K562 (cell line): ENCODE data around the gene PTGIR. TPM values are rescaled to one million over a fixed set of nuclear protein-coding genes. Genes with fewer than 3 reads are reported as not detected.

Experiments used
- ATAC-seq: fragments of 200-7000 bp; cut with Tn5 transposase; 3 replicates; pipeline ENCODE4 v1.9.1; 2020; ENCODE audit warnings: moderate library complexity
- BruUV-seq: library from RNA; stranded (reverse); fragments of 400-500 nt; replicated peaks from 2 replicates; lab custom pipeline; 2021; lab: Mats Ljungman, UMichigan
- CTCF ChIA-PET: fragments of 300-600 bp; formaldehyde crosslinking; extraction: SDS; loops from one replicate; lab custom pipeline; 2021; ENCODE audit warnings: low intra/inter-chr PET ratio; lab: Yijun Ruan, JAX
- POLR2A ChIA-PET: fragments of 300-600, 350-650 bp; sonication (Branson Sonifier 250); formaldehyde crosslinking; extraction: SDS; loops from one replicate; lab custom pipeline; 2021; ENCODE audit warnings: antibody characterized with exemption, inconsistent platforms; lab: Yijun Ruan, JAX
- DNase-seq, 4 experiments: peaks; one replicate each; pipeline versions ENCODE4 v3.0.0 to v3.0.0-alpha.2; 2011 to 2018; ENCODE audit warnings: low spot score in 3 of 4, mixed read lengths in 3 of 4; ENCODE audit errors: extremely low read depth in 1 of 4
- FAIRE-seq: peaks from 2 replicates; lab custom pipeline; 2011; peaks lifted over from hg19 to GRCh38; lab: Jason Lieb, UNC
- H2AFZ ChIP-seq: 2 replicates; pipeline ENCODE4 v1.6.0; 2011; ENCODE audit warnings: low read depth, low read length, control low read depth, inconsistent platforms
- H3K27ac ChIP-seq: fragments of 200-600 bp; 3 replicates; pipeline ENCODE4 v1.8.0; 2011; ENCODE audit warnings: low read depth, mild to moderate bottlenecking, control low read depth, inconsistent platforms, low read length, moderate library complexity, mixed read lengths; ENCODE audit errors: extremely low read depth
- H3K27me3 ChIP-seq, 2 experiments: fragments of 300-600 bp in 1 of 2; 2 replicates in 1 of 2; 3 replicates in 1 of 2; pipeline versions ENCODE4 v1.6.0 to v1.8.0; 2011; ENCODE audit warnings: inconsistent platforms in 2 of 2, low read length in 2 of 2, mild to moderate bottlenecking in 1 of 2, mixed read lengths in 1 of 2, moderate library complexity in 1 of 2; ENCODE audit not compliant: control insufficient read depth in 2 of 2, insufficient read depth in 2 of 2
- H3K36me3 ChIP-seq: fragments of 300-600 bp; 3 replicates; pipeline ENCODE4 v1.8.0; 2011; ENCODE audit warnings: mild to moderate bottlenecking, low read length, inconsistent platforms; ENCODE audit not compliant: control insufficient read depth, insufficient read depth
- H3K4me1 ChIP-seq, 2 experiments: fragments of 200-600 bp in 1 of 2; replicated peaks in 1 of 2; 2 replicates in 1 of 2; 3 replicates in 1 of 2; pipeline versions ENCODE4 v1.5.1 to v1.8.0; 2011; ENCODE audit warnings: inconsistent platforms in 2 of 2, low read length in 2 of 2, mild to moderate bottlenecking in 1 of 2, mixed read lengths in 1 of 2, moderate library complexity in 1 of 2; ENCODE audit not compliant: control insufficient read depth in 2 of 2, insufficient read depth in 2 of 2
- H3K4me2 ChIP-seq: 2 replicates; pipeline ENCODE4 v1.6.1; 2011; ENCODE audit warnings: low read length, control low read depth, inconsistent platforms, mixed read lengths; ENCODE audit not compliant: insufficient read depth
- H3K4me3 ChIP-seq: fragments of 200-600 bp; sonication (generic), shearing (Covaris generic); 2 replicates; pipeline ENCODE4 v1.5.1; 2016; ENCODE audit warnings: control low read depth, inconsistent platforms
- H3K79me2 ChIP-seq: fragments of 200-600 bp; 3 replicates; pipeline ENCODE4 v1.8.0; 2011; ENCODE audit warnings: low read length, inconsistent platforms; ENCODE audit not compliant: control insufficient read depth, insufficient read depth
- H3K9ac ChIP-seq, 2 experiments: 2 replicates each; pipeline versions ENCODE4 v1.6.0 to v1.6.1; 2011; ENCODE audit warnings: low read depth in 2 of 2, low read length in 2 of 2, control low read depth in 1 of 2, inconsistent platforms in 1 of 2, mild to moderate bottlenecking in 1 of 2, mixed read lengths in 1 of 2; ENCODE audit not compliant: insufficient read depth in 1 of 2
- H3K9me1 ChIP-seq: one replicate; pipeline ENCODE4 v1.6.0; 2011; ENCODE audit warnings: inconsistent platforms, mild to moderate bottlenecking, low read length, moderate library complexity; ENCODE audit not compliant: control insufficient read depth, insufficient read depth
- H3K9me3 ChIP-seq: replicated peaks from 2 replicates; pipeline ENCODE4 v1.5.1; 2011; ENCODE audit warnings: low read depth, low read length, inconsistent platforms; ENCODE audit not compliant: control insufficient read depth, insufficient read depth
- H4K20me1 ChIP-seq: replicated peaks from 2 replicates; pipeline ENCODE4 v1.6.1; 2011; ENCODE audit warnings: low read length, inconsistent platforms, mixed read lengths; ENCODE audit not compliant: control insufficient read depth, insufficient read depth
- CTBP1 ChIP-seq: fragments of 450-650 bp; IDR thresholded peaks from 2 replicates; pipeline ENCODE4 v1.6.1; 2016; ENCODE audit warnings: borderline replicate concordance
- EGR1 ChIP-seq: fragments of 450-650 bp; conservative IDR thresholded peaks from 2 replicates; pipeline ENCODE4 v1.6.1; 2017; ENCODE audit warnings: mild to moderate bottlenecking
- JUND ChIP-seq, 2 experiments: IDR thresholded peaks; 2 replicates in 1 of 2; 3 replicates in 1 of 2; pipeline ENCODE4 v1.6.1; 2011; ENCODE audit warnings: borderline replicate concordance in 2 of 2, low read depth in 2 of 2, low read length in 2 of 2, improper control_type of control experiment in 1 of 2, missing biosample characterization in 1 of 2, missing genetic modification characterization in 1 of 2, missing genetic modification reagents in 1 of 2
- KHSRP ChIP-seq: fragments of 450-650 bp; IDR thresholded peaks from 2 replicates; pipeline ENCODE4 v1.6.1; 2017
- KLF13 ChIP-seq: fragments of 450-650 bp; IDR thresholded peaks from 2 replicates; pipeline ENCODE4 v1.6.1; 2016; ENCODE audit warnings: missing genetic modification characterization, low read depth, mild to moderate bottlenecking, missing compliant biosample characterization, moderate library complexity, borderline replicate concordance
- MBD2 ChIP-seq: sonication (generic); IDR thresholded peaks from 2 replicates; pipeline ENCODE4 v1.6.1; 2016; ENCODE audit warnings: low read depth, borderline replicate concordance
- MYC ChIP-seq, 2 experiments: fragments of 250-450 bp in 1 of 2; sonication (Bioruptor Pico) in 1 of 2; IDR thresholded peaks; 2 replicates each; pipeline versions ENCODE4 v1.5.1 to v1.6.1; 2012 to 2021; ENCODE audit warnings: low read depth in 2 of 2, borderline replicate concordance in 1 of 2, improper control_type of control experiment in 1 of 2, low read length in 1 of 2, mild to moderate bottlenecking in 1 of 2, moderate library complexity in 1 of 2
- NRF1 ChIP-seq, 2 experiments: fragments of 450-650 bp; IDR thresholded peaks in 1 of 2; conservative IDR thresholded peaks in 1 of 2; 2 replicates each; pipeline ENCODE4 v1.6.1; 2014; ENCODE audit warnings: mild to moderate bottlenecking in 2 of 2
- POLR2H ChIP-seq: IDR thresholded peaks from 2 replicates; pipeline ENCODE4 v1.6.1; 2016; ENCODE audit warnings: missing genetic modification characterization, low read depth, mild to moderate bottlenecking, control low read depth, missing compliant biosample characterization, moderate library complexity
- RBFOX2 ChIP-seq: fragments of 200-400 bp; formaldehyde crosslinking; IDR thresholded peaks from 2 replicates; pipeline ENCODE4 v1.6.1; 2017; ENCODE audit warnings: low read depth, mild to moderate bottlenecking, low read length, moderate library complexity
- SUPT5H ChIP-seq: fragments of 450-650 bp; IDR thresholded peaks from 2 replicates; pipeline ENCODE4 v1.6.1; 2016
- TFAP4 ChIP-seq: sonication (generic); formaldehyde crosslinking; IDR thresholded peaks from 2 replicates; pipeline ENCODE4 v1.8.0; 2022; ENCODE audit warnings: missing genetic modification reagents, mild to moderate bottlenecking, moderate library complexity, borderline replicate concordance
- VEZF1 ChIP-seq: fragments of 200-800 bp; sonication (Bioruptor generic); IDR thresholded peaks from 2 replicates; pipeline ENCODE4 v1.6.1; 2017; ENCODE audit warnings: missing genetic modification characterization, missing compliant biosample characterization
- ZNF398 ChIP-seq: fragments of 250-450 bp; sonication (Bioruptor Pico); IDR thresholded peaks from 2 replicates; pipeline ENCODE4 v1.8.0; 2021; ENCODE audit warnings: moderate library complexity, mild to moderate bottlenecking, inconsistent platforms
- WGBS: fragments of 100-300 bp; shearing (Covaris generic); methylation state at CpG from one replicate; pipeline ENCODE4 v1.1.6; 2016; ENCODE audit warnings: low coverage, mixed read lengths; ENCODE audit not compliant: insufficient coverage; ENCODE audit errors: missing lambda C conversion rate; 5-methylcytosine and 5-hydroxymethylcytosine counted together
- in situ Hi-C: fragments of 300-500 bp; cut with MboI; formaldehyde crosslinking; loops from 4 replicates; pipeline ENCODE4 v1.15.0; 2018; ENCODE audit warnings: inconsistent platforms, mixed read lengths
- intact Hi-C: fragments of 100-400 bp; cut with micrococcal nuclease; formaldehyde crosslinking; loops from 2 replicates; pipeline ENCODE4 v1.14.2; 2022
- polyA plus RNA-seq, 8 experiments: library from polyadenylated mRNA; depleted of rRNA in 4 of 8; stranded (reverse) in 5 of 8; unstranded in 3 of 8; fragments of >200 nt; fragmentation: Nextera tagmentation in 2 of 8; fragmentation: Illumina TruSeq in 1 of 8; extraction: Ambion mirVana in 2 of 8; extraction: Trizol in 1 of 8; gene quantifications; 2 replicates each; pipeline versions ENCODE4 v1.2.1 to v1.2.3, GENCODE V29; 2011 to 2014; ENCODE audit warnings: inconsistent platforms in 1 of 8, missing spikeins in 1 of 8
- total RNA-seq, 7 experiments: library from RNA; depleted of rRNA in 6 of 7; stranded (reverse); fragments of >200 nt in 6 of 7; fragmentation: Illumina TruSeq in 2 of 7; extraction: Trizol in 2 of 7; gene quantifications; 2 replicates each; pipeline versions ENCODE4 v1.2.1 to v1.2.3, GENCODE V29; 2011 to 2021; ENCODE audit warnings: low replicate concordance in 1 of 7
- TF ChIP-seq, protein P1 (sequence below): fragments of 450-650 bp; IDR thresholded peaks from 2 replicates; pipeline ENCODE4 v1.6.1; 2016

PTGIR gene
- total and polyA plus RNA-seq, 9 of the 15 experiments (the other 6 are each of a cell fraction or from before 2014, with no cell fraction given) = 0.11 to 3.4 (median 1.1) TPM; not detected in 1

DNA sequence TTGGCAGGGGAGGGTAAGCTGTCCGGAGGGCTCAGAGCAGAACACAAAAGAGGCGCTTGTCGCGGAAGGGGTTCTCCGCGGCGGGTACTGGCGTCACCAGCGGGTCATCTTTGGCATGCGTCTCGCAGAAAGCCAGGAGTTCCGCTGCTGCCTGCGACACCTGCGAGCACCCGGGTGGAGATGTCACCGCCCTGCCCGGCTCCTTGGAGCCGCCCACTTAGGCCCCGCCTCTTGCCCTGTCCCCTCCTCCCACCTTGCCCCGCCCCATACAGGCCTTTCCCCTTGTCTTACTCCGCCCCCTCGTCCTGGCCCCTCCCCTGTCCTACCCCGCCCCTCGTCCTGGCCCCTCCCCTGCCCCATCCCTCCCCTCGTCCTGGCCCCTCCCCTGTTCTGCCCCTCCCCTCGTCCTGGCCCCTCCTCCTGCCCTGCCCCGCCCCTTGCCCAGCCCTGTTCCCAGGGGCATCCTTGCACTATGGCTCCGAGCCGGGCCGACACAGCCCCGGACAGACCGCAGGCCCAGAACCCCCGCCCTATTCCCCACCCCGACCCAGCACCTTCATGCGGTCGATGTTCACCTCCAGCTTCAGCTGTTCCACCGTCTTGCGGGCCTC is 9.3 kb upstream of the PTGIR start:
- FAIRE-seq = peak; percentile 75
- peak; percentile 94 to 98 (median 98) for DNase-seq
- H3K9me3 ChIP-seq = no peaks in the 10 kb centered on the region
- under 1% methylated on average over 25 of the region's 38 CpGs for WGBS
- peak overlapping the region; percentile 34 to 88 for H3K9ac ChIP-seq
- H4K20me1 ChIP-seq = no peaks in the 10 kb centered on the region
- CTCF ChIA-PET = no interaction called here
- no peaks in the 10 kb centered on the region for H3K36me3 ChIP-seq
- peaks cover 38 to 74% of the 10 kb centered on the region in 2 experiments for H3K4me1 ChIP-seq
- no peaks in the 10 kb centered on the region for H3K9me1 ChIP-seq
- no peaks in the 10 kb centered on the region for H3K79me2 ChIP-seq
- POLR2A ChIA-PET = interaction anchor here (0.6 to 1.5 kb wide), 4 partner anchors 10 to 98 kb away, joined by 3 to 5 read pairs (median 3); partner anchors contain the start of gene PTGIR
- peak overlapping the region; percentile 32 for H3K4me3 ChIP-seq
- H3K27ac ChIP-seq = no peak overlapping the region
- BruUV-seq = no TSS peak
- H3K27me3 ChIP-seq = no peaks in the 10 kb centered on the region
- peak; percentile 83 for ATAC-seq
- intact Hi-C loops = loop anchor here (1.0 kb wide), 1 partner anchor 17 kb away; no protein-coding TSS in a partner anchor
- in situ Hi-C loops = no loop called here
- H3K4me2 ChIP-seq = peak overlapping the region; percentile 88
- H2AFZ ChIP-seq = peak overlapping the region; percentile 58
- no peak for TF ChIP-seq ZNF398 (CRISPR knock-in tag)
- 0 out of 2 replicates have a peak, but pooled peaks have one; percentile 14 for TF ChIP-seq EGR1
- 0 out of 2 replicates have a peak, but pooled peaks have one; percentile 15 for TF ChIP-seq MBD2
- TF ChIP-seq POLR2H (tag) = no peak
- peak; percentile 46 for TF ChIP-seq RBFOX2
- TF ChIP-seq, protein P1, sequence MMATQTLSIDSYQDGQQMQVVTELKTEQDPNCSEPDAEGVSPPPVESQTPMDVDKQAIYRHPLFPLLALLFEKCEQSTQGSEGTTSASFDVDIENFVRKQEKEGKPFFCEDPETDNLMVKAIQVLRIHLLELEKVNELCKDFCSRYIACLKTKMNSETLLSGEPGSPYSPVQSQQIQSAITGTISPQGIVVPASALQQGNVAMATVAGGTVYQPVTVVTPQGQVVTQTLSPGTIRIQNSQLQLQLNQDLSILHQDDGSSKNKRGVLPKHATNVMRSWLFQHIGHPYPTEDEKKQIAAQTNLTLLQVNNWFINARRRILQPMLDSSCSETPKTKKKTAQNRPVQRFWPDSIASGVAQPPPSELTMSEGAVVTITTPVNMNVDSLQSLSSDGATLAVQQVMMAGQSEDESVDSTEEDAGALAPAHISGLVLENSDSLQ = 0 out of 2 replicates have a peak, but pooled peaks have one; percentile 33
- peak; percentile 34 to 47 for TF ChIP-seq NRF1 (conservative IDR thresholded peaks at IDR 0.05 in 1 of 2, IDR thresholded peaks at IDR 0.05 in 1 of 2)
- 0 out of 2 replicates have a peak, but pooled peaks have one; percentile 21 for TF ChIP-seq SUPT5H
- peak; percentile 61; the same call in 1 of the 2 replicates for TF ChIP-seq VEZF1
- TF ChIP-seq MYC (IDR thresholded peaks at IDR 0.05; ENCODE audit: low read depth, low read length) = no peak
- no peak for TF ChIP-seq MYC (CRISPR knock-in tag; IDR thresholded peaks at IDR 0.05; ENCODE audit: borderline replicate concordance, low read depth)
- peak; percentile 73; the same call in 1 of the 2 replicates for TF ChIP-seq KLF13 (tag)
- TF ChIP-seq CTBP1 = peak; percentile 18; the same call in 1 of the 2 replicates
- 0 out of 2 replicates have a peak, but pooled peaks have one; percentile 10 for TF ChIP-seq JUND (IDR thresholded peaks at IDR 0.05; ENCODE audit: borderline replicate concordance, low read depth, low read length)
- no peak for TF ChIP-seq JUND (tag; IDR thresholded peaks at IDR 0.05; ENCODE audit: borderline replicate concordance, low read depth, low read length)
- peak; percentile 58; the same call in 1 of the 2 replicates for TF ChIP-seq TFAP4 (CRISPR knock-in tag)
- TF ChIP-seq KHSRP = no peak
